Measurements from ENCODE around the gene SH2D1A. TPM values are rescaled to one million over a fixed set of nuclear protein-coding genes. Genes with fewer than 3 reads are reported as not detected.

Gene SH2D1A
- total and polyA plus RNA-seq, 2 of the 13 experiments (the other 11 are each of a cell fraction or from before 2014, with no cell fraction given) = not detected

GRCh38 chrX:124395145-124395880 lies 49.0 kb downstream of the SH2D1A start:
- Histone ChIP-seq H3K9me3 (ENCODE audit: low read length) (no peaks in the 10 kb centered on the region), H3K4me3 (replicated peaks in 1 of 3; ENCODE audit: insufficient read depth in 1 of 3, low read depth in 2 of 3, low read length in 3 of 3) (no peak overlapping the region), H3K4me2 (ENCODE audit: low read depth, low read length) (no peak overlapping the region), H2AFZ (ENCODE audit: low read length) (no peak overlapping the region), H3K4me1 (ENCODE audit: insufficient read depth, low read length) (no peaks in the 10 kb centered on the region), H3K79me2 (ENCODE audit: insufficient read depth, low read length) (no peaks in the 10 kb centered on the region), H3K27me3 (ENCODE audit: control insufficient read depth in 1 of 2, insufficient read depth in 2 of 2, low read length in 2 of 2) (no peaks in the 10 kb centered on the region), H3K9ac (ENCODE audit: insufficient read depth, low read depth, low read length) (no peak overlapping the region), H4K20me1 (ENCODE audit: insufficient read depth, low read length) (no peaks in the 10 kb centered on the region), H3K27ac (ENCODE audit: extremely low read length, insufficient read depth, low read length) (no peak overlapping the region), H3K36me3 (replicated peaks in 1 of 2; ENCODE audit: control insufficient read depth in 1 of 2, insufficient read depth in 2 of 2, low read length in 2 of 2) (no peaks in the 10 kb centered on the region)
- no peak for TF ChIP-seq NCOR1 (IDR thresholded peaks at IDR 0.05; ENCODE audit: borderline replicate concordance, low read length)
- no peak for TF ChIP-seq ZNF441 (CRISPR knock-in tag; IDR thresholded peaks at IDR 0.05; ENCODE audit: borderline replicate concordance)
- no peak for TF ChIP-seq CBX2 (IDR thresholded peaks at IDR 0.05; ENCODE audit: low read depth, low read length)
- TF ChIP-seq CBX2 (CRISPR knock-in tag; IDR thresholded peaks at IDR 0.05; ENCODE audit: low read depth) = no peak
- TF ChIP-seq ZZZ3 (CRISPR knock-in tag; IDR thresholded peaks at IDR 0.05; ENCODE audit: borderline replicate concordance) = no peak
- TF ChIP-seq MNT (IDR thresholded peaks at IDR 0.05) = no peak
- no peak for TF ChIP-seq MXD3 (CRISPR knock-in tag; IDR thresholded peaks at IDR 0.05)
- no peak for TF ChIP-seq ZNF451 (CRISPR knock-in tag; IDR thresholded peaks at IDR 0.05)
- TF ChIP-seq CREB1 (IDR thresholded peaks at IDR 0.05) = no peak
- TF ChIP-seq CREB1 (CRISPR knock-in tag; IDR thresholded peaks at IDR 0.05) = no peak
- intact Hi-C loops (cut with micrococcal nuclease; ENCODE audit: unreplicated experiment) = no loop called here
- 10% methylated on average over 2 of the region's 3 CpGs for WGBS (ENCODE audit: low lambda C conversion rate)
- BruUV-seq (replicated peaks) = no TSS peak
- ChIA-PET CTCF (ENCODE audit: low intra/inter-chr PET ratio, low total read pairs) (no interaction called here), POLR2A (no interaction called here)
- ATAC-seq (no peak), FAIRE-seq (no peak), DNase-seq (ENCODE audit: low spot score) (no peak)
- in situ Hi-C loops (cut with HindIII; ENCODE audit: extremely low pct_ligation_motif_present, low pct_unique_long_range_greater_than_20kb) = no loop called here

All from HepG2 (cell line).